TTC549 (cell line): ENCODE results near the gene NHLRC4.

ENCODE experiments used
- FAIRE-seq: peaks from 2 replicates; lab custom pipeline; 2012; peaks lifted over from hg19 to GRCh38; lab: Jason Lieb, UNC

NHLRC4 gene

GRCh38 chr16:530111-530817, 36.5 kb upstream of the NHLRC4 start:
- no peak for FAIRE-seq

DNA sequence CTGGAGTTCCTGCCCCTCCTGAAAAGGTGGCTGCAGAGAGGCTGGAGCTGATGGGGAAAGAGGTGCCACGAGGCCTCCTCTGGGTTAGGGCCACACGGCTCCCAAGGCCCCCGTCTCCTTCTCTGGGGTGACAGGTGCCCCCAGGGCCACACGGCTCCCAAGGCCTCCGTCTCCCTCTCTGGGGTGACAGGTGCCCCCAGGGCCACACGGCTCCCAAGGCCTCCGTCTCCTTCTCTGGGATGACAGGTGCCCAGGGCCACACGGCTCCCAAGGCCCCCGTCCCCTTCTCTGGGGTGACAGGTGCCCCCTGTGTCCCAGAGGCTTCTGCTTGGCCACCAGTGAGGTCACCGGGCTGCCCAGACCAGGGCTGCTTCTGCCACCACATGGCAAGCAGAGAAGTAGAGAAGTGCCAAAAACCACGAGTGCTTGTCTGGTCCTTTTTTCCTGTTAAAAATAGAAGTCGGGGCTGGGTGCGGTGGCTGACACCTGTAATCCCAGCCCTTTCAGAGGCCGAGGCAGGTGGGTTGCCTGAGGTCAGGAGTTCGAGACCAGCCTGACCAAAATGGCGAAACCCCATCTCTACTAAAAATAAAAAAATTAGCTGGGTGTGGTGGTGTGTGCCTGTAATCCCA, 35.2 kb upstream of the NHLRC4 start:
- no peak for FAIRE-seq

DNA sequence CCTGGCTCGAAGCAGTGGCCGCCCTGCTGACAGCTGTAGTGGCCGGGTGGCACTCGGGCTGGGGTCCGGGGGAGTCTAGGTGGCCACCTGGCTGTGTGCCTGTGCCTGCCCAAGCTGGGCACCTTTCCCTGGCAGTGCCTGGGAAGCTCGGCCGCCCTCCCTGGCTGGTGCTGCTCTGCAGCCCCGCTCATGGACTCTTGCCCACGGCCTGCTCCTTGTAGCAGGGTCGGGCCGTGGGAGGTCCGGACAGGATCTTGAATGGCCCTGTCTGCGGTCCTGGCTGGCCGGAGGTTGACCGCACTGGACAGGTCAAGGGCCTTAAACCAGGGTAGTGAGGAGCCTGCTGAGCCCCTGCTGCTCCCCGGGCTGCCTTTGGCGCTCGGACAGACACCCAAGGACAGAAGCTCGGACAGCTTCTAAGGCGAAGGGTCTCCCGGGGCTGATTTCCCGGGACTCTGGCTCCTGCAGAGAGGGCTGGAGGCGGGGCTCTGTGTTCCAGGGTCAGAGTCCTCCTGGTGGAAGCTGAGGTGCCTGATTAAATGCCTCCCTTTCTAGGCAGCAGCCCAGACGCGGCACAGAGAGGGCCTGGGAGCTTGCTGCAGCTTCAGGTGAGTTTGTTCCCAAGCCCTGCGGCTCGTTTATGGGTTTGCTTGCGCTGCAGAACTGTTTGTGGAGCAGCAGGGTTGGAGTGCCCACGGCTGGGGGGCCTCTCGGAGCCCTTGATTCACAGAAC, 33.2 kb upstream of the NHLRC4 start:
- no peak for FAIRE-seq

DNA sequence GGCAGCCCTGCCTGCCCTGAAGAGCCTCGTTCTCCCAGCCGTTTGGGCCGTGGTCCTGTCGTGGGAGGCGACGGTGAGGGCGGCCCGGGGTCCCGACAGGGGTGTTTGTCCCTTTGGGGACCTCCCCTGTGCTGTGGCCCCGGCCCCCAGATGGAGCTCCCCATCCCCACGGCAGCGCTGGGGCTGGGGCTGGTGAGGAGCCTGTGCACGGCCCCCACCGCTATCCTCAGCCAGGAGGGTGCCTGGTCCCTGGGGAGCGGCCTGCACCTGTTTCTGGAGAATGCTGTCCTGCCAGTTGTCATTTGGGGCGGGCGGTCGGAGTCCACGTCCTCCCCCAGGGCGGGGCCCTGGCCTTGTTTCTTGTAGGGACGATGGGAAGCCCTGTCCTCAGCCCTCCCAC, 32.7 kb upstream of the NHLRC4 start:
- FAIRE-seq: no peak

- FAIRE-seq: no peak
Measured at GRCh38 chr16:534856-535445, 31.9 kb upstream of the NHLRC4 start.

DNA sequence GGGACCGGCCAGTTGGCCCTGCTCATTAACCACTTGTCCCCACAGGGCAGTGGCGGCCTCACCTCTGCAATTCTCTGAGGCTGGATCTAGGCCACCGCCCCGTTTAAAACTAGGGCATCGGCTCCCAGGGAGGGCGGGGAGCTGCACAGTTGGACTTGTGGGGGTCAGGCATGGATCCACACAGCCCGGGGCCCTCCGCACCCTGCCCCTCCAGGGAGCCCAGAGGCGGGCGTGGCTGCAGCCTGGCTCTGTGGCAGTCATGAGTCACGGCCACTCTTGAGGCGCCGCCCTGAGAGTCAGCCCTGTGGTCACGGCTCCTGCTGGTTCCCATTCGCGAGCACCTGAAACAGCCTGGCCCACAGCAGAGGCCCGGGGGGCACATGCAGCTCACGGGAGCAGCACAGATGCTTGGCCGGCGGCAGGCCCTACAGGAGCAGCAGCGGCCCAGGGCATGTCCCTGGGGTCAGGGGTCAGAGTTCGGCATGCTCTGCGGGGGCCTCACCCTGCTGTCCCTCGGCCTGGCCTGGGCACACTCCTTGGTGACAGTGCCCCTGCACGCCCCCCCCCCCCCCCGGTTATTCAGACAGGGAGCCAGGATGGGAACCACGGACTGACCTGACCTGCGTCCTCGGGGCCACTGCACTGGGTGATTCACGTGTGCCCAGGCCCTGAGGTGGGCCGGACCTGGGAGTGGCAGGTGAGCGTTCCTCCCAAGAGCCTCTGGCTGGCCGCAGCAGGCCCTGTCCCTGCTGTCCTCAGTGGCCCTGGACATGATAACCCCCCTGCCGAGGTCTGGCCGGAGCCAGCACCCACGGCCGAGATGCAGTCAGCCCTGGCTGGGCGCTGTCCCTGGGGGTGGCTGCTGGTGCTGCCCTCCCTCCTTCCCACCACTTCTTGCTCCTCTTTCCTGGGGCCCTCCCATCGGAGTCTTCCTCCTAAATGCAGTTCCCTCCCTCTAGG, 31.1 kb upstream of the NHLRC4 start:
- no peak for FAIRE-seq

GRCh38 chr16:536746-537145, 30.1 kb upstream of the NHLRC4 start:
- no peak for FAIRE-seq

GRCh38 chr16:537415-538335, 29.1 kb upstream of the NHLRC4 start:
- FAIRE-seq: no peak

GRCh38 chr16:539901-540530, 26.8 kb upstream of the NHLRC4 start:
- FAIRE-seq: no peak

DNA sequence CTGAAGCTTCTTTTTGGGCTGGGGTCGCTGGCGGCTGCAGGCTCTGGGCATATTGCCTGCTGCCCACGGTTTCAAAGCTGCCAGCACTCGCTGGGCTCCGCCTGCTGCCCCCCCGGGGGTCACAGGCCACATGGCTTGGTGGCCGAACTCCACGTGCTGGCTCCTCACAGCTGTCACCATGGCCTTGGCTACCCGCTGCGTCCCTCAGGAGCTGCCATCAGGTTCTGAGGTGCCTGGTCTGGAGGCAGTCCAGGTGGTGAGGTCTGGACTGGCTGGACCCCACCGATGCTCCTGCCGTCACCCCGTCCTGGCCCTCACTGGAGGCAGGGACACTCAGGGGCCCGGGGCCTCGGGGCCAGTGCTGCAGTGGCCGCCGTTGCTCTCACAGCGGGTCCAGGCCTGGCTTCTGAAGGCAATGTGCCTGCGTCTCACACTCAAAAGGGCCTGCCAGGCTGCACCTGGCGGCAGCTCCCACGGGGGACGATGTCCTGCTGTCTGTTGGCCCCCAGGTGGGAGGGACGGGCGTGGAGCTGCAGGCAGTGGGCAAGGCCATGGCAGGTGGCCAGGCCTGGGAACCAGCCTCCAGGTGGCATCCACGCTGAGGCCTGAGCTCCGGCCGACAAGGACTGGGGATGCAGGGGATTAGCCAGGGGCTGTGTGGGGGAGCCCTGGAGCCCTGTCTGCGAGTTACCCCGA, 26.0 kb upstream of the NHLRC4 start:
- FAIRE-seq: no peak

DNA sequence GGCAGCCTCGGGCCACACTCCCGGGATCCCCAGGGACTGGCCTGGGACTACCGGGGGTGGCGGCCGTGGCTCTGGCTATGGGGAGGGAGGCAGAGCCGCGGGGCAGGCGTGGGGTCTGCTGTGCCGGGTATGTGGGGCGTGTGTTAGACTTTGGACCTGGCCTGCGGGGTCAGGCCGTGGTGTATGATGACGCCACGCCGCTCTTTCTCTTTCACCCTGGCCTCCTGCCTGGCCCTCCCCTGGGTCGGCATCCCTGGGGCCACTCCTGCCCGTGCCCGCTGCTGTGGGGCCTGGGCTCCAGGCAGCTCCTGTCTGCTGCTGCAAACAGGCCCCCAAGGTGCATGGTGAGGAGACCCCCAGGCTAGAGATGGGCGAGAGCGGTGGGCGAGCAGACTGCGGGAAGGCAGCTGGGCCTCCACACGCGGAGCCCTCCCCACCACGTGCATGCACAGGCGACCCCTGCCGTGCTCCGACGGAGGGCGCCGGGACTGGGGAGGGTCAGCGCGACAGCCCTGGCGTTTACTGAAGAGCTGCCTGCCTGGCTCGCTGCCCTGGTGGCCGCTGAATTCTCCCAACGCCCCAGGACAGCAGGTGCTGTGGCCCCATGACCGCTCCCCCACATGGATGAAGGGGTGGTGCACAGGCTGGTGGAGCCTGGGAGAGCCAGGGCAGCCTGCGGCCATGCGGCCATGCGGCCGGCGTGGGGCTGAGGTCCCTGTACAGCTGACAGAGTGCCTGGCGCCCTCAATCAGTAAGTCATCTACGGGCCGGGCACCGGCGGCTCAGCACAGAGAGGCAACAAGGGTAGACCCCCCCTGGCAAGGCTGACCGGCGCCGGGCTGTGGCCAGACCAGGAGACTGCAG, 23.3 kb upstream of the NHLRC4 start:
- no peak for FAIRE-seq

GRCh38 chr16:544517-544916, 22.3 kb upstream of the NHLRC4 start:
- FAIRE-seq: no peak

- no peak for FAIRE-seq
Measured at GRCh38 chr16:546909-547770, 19.7 kb upstream of the NHLRC4 start.

GRCh38 chr16:548586-548985, 18.2 kb upstream of the NHLRC4 start:
- FAIRE-seq: no peak

DNA sequence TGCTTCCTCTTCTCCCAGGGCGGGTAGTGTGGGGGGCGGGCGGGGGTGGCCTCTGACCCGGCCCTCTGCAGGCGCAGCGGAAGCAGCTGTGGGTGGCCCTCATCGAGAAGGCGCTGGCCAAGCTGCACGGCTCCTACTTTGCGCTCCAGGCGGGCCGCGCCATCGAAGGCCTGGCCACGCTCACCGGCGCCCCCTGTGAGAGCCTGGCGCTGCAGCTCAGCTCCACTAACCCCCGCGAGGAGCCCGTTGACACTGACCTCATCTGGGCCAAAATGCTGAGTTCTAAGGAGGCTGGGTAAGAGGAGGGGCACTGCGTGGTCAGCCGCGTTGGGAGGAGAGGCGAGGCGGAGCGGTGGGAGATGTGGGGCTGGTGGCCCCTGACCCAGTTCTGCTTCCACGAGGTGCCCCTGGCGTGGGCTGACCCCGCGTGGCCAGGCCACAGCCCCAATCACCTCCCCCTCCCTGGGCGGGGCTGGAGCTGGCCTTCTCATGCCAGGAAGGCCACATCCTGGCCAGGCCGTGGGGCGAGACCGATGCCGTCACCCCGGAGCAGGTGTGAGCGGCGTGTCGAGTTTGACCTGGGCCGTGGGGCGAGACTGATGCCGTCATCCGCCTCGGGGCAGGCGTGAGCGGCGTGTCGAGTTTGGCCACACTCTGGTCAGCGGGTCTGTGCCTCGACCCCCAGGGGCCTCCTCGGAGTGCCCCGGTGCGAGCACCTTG, 17.1 kb upstream of the NHLRC4 start:
- FAIRE-seq: no peak

- no peak for FAIRE-seq
Measured at GRCh38 chr16:551210-551609, 15.6 kb upstream of the NHLRC4 start.

GRCh38 chr16:552171-552570, 14.6 kb upstream of the NHLRC4 start:
- FAIRE-seq: no peak
